Measurements from ENCODE around the gene WNK3.

Gene WNK3

GRCh38 chrX:54157561-54157960, 200.3 kb downstream of the WNK3 start:
- no peak for DNase-seq

All from NCI-H226 (cell line).